Stomach (tissue), 4 donors: ENCODE measurements around the gene CRYAA.

Source experiments
- POLR2A ChIP-seq, 4 donors: fragments of 450-650 bp; IDR thresholded peaks; one replicate each; pipeline ENCODE4 v1.6.1; 2016; ENCODE audit warnings: antibody characterized with exemption in 4 of 4, control low read depth in 2 of 4, mild to moderate bottlenecking in 1 of 4, moderate library complexity in 1 of 4
- POLR2AphosphoS5 ChIP-seq, 3 donors: sonication (generic); formaldehyde crosslinking; IDR thresholded peaks; one replicate each; pipeline ENCODE4 v1.6.1; 2016; ENCODE audit warnings: antibody characterized with exemption in 3 of 3
- TF ChIP-seq, protein P1 (sequence below), 7 experiments: fragments of 450-650 bp in 4 of 7; fragments of 200-600 bp in 3 of 7; sonication (generic) in 3 of 7; IDR thresholded peaks; one replicate each; pipeline ENCODE4 v1.5.1; 2016 to 2019; ENCODE audit warnings: antibody characterized with exemption in 7 of 7, control low read depth in 2 of 7, mild to moderate bottlenecking in 1 of 7

DNA sequence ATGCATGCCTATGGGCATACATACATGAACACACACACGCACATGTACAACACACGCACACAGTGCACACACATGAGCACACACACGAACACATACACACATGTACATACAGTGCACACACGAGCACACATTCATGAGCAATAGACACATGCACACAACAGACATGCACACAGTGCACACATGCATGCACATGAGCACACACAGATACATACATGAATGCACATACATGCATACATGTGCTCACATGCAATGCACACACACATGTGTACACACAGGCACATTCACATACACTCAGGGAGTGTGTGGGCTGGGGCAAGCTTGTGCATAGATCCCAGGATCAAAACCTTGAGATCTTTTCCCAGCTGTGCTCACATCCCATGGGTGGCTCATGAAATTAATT lies 18.9 kb downstream of the CRYAA start:
- TF ChIP-seq, protein P1, sequence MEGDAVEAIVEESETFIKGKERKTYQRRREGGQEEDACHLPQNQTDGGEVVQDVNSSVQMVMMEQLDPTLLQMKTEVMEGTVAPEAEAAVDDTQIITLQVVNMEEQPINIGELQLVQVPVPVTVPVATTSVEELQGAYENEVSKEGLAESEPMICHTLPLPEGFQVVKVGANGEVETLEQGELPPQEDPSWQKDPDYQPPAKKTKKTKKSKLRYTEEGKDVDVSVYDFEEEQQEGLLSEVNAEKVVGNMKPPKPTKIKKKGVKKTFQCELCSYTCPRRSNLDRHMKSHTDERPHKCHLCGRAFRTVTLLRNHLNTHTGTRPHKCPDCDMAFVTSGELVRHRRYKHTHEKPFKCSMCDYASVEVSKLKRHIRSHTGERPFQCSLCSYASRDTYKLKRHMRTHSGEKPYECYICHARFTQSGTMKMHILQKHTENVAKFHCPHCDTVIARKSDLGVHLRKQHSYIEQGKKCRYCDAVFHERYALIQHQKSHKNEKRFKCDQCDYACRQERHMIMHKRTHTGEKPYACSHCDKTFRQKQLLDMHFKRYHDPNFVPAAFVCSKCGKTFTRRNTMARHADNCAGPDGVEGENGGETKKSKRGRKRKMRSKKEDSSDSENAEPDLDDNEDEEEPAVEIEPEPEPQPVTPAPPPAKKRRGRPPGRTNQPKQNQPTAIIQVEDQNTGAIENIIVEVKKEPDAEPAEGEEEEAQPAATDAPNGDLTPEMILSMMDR (IDR thresholded peaks at IDR 0.05): no peak
- TF ChIP-seq POLR2AphosphoS5 (IDR thresholded peaks at IDR 0.05): no peak
- TF ChIP-seq POLR2A (IDR thresholded peaks at IDR 0.05): no peak
